ENCODE results near the gene PPTC7.
"Not testable (repeated sequence)": the region's sequence is repeated elsewhere in the genome, so short reads cannot be mapped to it uniquely, and the experiment has no call there.

The PPTC7 gene, protein sequence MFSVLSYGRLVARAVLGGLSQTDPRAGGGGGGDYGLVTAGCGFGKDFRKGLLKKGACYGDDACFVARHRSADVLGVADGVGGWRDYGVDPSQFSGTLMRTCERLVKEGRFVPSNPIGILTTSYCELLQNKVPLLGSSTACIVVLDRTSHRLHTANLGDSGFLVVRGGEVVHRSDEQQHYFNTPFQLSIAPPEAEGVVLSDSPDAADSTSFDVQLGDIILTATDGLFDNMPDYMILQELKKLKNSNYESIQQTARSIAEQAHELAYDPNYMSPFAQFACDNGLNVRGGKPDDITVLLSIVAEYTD

DNA sequence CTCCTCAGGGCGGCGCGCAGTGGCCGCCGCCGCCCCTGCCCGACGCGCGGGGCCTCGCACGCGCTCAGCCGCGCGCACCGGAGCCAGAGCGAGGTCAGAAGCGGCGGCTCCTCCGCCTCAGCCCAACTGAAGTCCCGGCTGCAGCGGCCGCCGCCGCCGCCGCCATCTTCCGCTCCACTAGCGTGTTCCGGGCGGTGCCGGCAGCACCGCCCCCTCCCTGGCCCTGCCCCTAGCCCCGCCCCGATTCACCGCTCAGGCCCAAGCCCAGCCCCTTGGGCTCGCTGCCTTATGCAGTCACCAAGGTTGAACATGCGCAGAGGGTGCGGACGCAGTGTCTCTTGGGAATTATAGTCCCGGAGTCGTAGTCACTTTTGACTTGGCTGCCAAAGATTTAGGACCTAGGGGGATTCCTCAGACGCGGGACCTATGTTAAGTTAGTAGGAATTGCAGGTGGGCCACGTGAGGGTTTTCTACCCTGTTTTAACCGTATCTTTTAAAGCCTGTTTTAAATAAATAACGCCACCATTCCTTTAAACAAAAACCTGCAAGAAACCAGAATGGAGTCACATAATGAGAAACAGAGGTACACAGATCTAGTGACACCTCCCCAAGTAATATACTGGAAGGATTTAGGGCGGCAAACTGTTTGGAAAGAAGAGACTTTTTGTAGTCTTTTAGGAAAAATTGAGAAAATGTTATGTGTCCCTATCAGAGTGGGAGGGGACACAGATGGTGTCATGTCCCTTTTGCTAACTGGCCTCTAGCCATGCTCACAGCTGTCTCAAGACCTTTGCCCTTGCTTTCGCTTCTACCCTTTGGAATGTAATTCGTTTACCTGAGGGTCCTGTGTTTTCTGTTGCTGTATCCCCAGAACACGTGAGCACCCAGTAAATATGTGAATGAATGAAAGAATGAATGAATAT lies at the start of gene PPTC7:
Gene PPTC7 (minus strand): TSS at position 182 of the 923 bp plus-strand sequence. CDS start 287 bp downstream, outside the sequence.
- DNase-seq (ENCODE audit: low read depth): peak; percentile 92

- DNase-seq (ENCODE audit: low read depth): no peak
Measured at GRCh38 chr12:110627500-110628195, 44.5 kb upstream of the PPTC7 start.

DNA sequence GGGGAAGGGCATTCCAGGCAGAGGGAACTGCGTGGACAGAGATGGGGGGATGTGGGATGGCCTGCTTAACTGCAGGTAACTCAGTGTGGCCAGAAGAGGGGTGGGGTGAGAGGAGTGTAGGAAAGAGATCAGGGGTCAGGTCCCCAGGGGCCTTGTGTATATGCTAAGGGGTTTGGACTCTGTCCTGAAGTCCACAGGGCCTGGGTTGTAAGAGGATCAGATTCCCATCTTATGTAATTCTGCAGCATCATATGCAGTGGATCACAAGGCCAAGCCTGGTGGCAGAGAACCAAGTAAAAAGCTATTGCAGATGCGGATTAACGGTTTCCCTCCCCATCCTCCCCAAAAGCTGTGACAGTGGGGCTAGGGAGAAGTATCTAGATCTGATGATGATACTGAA lies 39.5 kb upstream of the PPTC7 start:
- DNase-seq (ENCODE audit: low read depth): no peak

DNA sequence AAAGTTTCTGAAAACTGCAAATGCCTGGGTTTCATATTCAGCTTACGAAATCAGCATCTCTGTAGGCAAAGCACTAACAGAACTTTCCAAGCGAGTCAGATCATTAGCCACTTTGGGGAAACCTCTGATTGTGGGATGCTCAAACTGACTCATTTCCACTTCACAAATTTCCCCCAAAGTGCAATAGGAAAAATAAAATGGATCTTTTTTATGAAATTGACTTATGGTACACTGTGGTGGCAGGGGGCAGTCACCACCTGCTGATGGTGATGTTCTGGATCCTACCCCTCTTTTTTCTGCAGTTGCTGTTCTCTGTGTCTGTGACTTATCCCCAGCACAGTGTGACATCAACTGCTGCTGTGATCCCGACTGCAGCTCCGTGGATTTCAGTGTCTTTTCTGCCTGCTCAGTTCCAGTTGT lies 36.4 kb upstream of the PPTC7 start:
- DNase-seq (ENCODE audit: low read depth): no peak

GRCh38 chr12:110616471-110617115 lies 33.5 kb upstream of the PPTC7 start:
- no peak for DNase-seq (ENCODE audit: low read depth)

- no peak for DNase-seq (ENCODE audit: low read depth)
Measured at GRCh38 chr12:110615171-110615570, 32.1 kb upstream of the PPTC7 start.

DNA sequence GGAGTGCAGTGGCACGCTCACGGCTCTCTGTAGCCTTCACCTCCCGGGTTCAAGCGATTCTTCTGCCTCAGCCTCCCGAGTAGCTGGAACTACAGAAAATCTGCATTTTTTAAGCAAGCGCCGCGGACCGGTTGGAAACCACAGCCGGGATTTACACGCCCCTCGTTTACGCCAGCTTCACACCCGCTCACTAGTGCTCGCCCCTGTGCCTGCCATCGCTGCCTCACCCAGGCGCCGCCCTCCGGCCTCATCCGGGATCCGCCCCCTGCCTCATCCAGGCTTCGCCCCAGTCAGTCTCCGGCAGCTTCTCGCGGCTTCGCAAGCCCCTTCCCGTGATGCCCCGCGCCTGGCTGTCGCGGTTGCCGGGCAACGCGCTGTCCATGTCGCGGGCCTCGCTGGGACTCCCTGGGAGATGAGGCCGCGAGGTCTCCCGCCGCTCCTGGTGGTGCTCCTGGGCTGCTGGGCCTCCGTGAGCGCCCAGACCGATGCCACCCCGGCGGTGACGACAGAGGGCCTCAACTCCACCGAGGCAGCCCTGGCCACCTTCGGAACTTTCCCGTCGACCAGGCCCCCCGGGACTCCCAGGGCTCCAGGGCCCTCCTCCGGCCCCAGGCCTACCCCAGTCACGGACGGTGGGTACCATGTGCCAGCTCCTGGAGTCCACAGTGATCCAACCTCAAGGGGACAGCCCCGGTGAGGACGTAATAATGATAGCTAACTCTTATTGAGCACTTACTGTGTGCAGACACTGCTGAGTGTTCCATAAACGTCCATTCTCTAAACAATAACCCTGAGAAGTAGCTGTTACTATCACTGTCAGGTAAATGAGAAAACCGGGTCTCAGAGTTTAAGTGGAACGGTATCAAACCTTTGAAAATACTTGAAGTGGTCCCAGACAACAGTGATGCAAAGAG lies 30.9 kb upstream of the PPTC7 start, which contains the start of gene TCTN1:
Gene TCTN1 (plus strand): TSS at position 359 of the 914 bp plus-strand sequence. CDS start 54 bp downstream, at position 413.
- DNase-seq (ENCODE audit: low read depth): peak; percentile 76

GRCh38 chr12:110613071-110613770 lies 30.1 kb upstream of the PPTC7 start:
- no peak for DNase-seq (ENCODE audit: low read depth)

DNA sequence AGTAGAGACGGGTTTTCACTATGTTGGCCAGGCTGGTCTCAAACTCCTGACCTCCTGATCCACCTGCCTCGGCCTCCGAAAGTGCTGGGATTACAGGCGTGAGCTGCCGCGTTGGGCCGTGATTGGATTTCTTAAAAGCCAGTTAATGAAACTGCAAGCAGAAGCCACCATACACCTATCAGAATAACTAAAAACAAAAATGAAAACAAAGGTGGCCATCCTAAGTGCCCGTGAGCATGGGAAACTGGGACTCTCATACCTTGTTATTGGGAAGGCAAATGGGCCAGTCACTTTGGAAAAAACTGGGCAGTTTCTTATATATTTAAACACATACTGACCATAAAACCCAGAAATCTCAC lies 23.1 kb upstream of the PPTC7 start:
- no peak for DNase-seq (ENCODE audit: low read depth)

GRCh38 chr12:110602085-110602814 lies 19.1 kb upstream of the PPTC7 start:
- DNase-seq (ENCODE audit: low read depth): not testable (repeated sequence)

DNA sequence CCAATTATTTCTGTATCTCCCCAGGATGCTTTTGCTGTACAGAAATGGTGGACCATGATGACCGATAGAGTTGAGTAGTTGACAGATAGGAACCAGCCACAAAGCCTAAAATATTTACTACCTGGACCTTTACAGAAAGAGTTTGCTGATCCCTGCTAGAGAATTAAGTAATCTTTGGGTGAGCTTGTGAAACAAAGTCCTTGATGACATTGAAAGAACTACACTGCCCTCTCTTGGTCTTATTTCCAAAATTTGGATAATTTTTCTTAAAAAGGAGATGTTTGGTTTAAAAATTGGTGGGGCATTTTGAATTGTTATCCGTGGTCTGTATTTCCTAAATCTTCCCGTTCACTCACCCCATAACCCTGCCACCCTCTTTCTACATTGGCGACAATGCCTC lies 17.1 kb upstream of the PPTC7 start:
- DNase-seq (ENCODE audit: low read depth): no peak

- DNase-seq (ENCODE audit: low read depth): no peak
Measured at GRCh38 chr12:110599334-110599733, 16.2 kb upstream of the PPTC7 start.

- DNase-seq (ENCODE audit: low read depth): no peak
Measured at GRCh38 chr12:110597885-110598284, 14.8 kb upstream of the PPTC7 start.

GRCh38 chr12:110592919-110593318 lies 9.8 kb upstream of the PPTC7 start:
- DNase-seq (ENCODE audit: low read depth): not testable (repeated sequence)

DNA sequence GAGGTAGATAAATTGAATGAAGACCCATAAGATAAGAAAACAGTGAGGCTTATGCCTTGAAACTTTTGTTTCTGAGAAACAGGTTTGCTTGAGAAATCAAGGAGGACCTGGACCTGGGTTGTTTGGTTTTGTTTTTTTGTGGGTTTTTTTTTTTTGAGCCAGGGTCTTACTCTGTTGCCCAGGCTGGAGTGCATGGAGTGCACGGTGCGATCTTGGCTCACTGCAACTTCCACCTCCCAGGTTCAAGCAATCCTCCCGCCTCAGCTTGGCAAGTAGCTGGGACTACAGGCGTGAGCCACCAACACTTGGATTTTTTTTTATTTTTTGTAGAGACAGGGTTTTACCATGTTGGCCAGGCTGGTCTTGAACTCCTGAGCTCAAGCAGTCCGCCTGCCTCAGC lies 9.0 kb upstream of the PPTC7 start:
- no peak for DNase-seq (ENCODE audit: low read depth)

DNA sequence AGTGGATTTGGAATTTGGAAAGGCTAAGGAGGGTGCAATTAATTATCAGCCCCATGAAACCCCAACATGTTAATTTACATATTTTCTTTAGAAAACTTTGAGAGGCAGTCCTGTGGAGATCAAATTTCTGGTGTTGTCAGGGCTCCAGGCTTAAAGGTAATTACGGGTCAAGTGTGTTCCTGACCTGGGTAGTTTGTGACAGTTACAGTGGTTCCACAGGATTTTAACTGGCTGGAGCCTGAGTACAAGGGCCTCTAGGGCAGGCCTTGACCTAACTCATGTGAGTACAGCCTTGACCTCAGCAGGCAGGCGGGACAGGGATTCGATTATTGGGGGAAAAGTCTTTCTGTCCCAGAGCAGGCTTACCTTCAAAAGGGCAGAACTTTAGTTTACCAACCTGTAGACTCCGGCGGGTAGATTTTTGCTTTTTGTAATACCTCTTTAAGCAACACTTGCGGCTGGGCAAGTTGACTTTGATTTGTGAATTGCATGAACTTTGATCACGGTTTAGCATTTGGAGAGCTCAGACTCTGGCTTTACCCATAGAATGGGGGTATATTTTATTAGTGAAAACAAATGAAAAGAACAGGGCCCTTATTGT lies 8.4 kb upstream of the PPTC7 start:
- no peak for DNase-seq (ENCODE audit: low read depth)

DNA sequence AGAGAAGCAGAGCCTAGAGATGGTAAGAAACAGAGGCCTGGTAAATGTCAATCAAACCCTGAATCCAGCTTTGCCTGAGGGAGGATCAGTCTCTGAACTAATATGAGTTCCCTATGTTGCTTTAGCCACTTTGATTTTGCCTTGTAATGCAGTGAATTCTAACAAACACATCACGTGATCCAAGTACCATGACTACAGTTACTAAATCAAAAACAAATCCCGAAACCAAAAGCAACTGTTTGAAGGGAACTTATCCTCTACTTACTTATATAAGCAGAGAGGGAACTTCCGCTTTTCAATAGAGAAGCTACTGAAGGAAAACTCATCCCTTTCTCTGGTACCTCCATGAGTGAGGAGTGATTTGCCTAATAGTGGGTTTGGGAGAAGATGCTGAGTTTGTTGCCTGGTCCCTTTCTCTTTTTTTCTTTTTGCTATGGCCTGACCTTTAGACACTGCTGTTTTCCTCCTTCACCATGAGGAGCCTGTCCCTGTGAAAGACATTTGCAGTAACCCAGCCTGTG lies 7.7 kb upstream of the PPTC7 start:
- DNase-seq (ENCODE audit: low read depth): no peak

GRCh38 chr12:110590059-110590458 lies 6.9 kb upstream of the PPTC7 start:
- no peak for DNase-seq (ENCODE audit: low read depth)

GRCh38 chr12:110587102-110587501 lies 4.0 kb upstream of the PPTC7 start:
- DNase-seq (ENCODE audit: low read depth): not testable (repeated sequence)
